COR-L47 (cell line): ENCODE data around the gene SLC16A6.
A peak's percentile ranks its signal among the peaks of the same experiment; 100 is the strongest.
"Not testable (repeated sequence)": the region's sequence is repeated elsewhere in the genome, so short reads cannot be mapped to it uniquely, and the experiment has no call there.

ENCODE experiments used
- DNase-seq: peaks from one replicate; lab custom pipeline; 2025; lab: John Stamatoyannopoulos, UW

SLC16A6 gene

DNA sequence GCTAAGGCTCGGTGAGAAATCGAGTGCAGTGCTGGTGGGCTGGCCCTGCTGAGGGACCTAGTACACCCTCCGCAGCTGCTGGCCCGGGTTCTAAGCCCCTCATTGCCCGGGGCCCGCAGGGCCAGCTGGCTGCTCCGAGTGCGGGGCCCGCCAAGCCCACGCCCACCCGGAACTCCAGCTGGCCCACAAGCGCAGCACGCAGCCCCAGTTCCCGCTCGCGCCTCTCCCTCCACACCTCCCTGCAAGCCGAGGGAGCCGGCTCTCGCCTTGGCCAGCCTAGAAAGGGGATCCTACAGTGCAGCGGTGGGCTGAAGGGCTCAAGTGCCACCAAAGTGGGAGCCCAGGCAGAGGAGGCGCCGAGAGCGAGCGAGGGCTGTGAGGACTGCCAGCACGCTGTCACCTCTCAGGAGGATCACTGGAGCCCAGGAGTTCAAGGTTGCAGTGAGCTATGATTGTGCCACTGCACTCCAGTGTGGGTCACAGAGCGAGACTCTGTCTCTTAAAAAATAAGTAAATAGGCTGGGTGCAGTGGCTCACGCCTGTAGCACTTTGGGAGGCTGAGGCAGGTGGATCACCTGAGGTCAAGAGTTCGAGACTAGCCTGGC, 18.2 kb upstream of the SLC16A6 start:
- not testable (repeated sequence) for DNase-seq

DNA sequence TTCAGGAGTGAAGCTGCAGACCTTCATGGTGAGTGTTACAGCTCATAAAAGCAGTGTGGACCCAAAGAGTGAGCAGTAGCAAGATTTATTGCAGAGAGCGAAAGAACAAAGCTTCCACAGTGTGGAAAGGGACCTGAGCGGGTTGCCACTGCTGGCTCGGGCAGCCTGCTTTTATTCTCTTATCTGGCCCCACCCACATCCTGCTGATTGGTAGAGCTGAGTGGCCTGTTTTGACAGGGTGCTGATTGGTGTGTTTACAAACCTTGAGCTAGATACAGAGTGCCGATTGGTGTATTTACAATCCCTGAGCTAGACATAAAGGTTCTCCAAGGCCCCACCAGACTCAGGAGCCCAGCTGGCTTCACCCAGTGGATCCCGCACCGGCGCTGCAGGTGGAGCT, 17.6 kb upstream of the SLC16A6 start:
- not testable (repeated sequence) for DNase-seq

DNA sequence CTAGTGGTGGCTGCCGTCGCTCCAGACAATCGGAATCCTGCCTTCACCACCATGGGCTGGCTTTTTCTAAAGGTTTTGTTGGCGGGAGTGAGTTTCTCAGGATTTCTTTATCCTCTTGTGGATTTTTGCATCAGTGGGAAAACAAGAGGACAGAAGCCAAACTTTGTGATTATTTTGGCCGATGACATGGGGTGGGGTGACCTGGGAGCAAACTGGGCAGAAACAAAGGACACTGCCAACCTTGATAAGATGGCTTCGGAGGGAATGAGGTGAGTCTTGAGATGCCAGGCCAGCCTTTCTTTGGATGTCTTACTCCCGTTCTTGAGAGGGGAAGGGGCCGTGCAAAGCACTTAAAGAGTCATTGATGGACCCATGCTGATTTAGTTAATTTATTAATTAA, 16.5 kb upstream of the SLC16A6 start:
- DNase-seq = no peak

DNA sequence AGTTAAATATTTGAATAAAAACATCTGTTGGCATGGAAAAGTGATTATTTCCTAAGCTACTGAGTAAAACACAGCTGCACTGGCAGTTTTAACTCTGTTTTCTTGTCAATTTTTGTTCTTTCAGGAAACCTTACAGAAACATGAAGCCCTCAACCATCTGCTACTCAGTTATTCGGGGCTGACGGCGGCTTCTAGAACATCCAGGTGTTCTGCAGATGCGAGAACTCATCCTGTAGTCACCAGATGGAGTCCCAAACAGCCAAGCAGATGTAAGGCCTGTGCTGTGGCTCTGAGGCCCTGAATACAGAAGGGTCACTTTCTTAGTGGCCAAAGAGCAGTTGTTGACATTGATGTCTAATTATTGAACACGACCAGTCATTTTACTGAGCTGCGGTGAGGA, 15.9 kb upstream of the SLC16A6 start:
- no peak for DNase-seq

DNA sequence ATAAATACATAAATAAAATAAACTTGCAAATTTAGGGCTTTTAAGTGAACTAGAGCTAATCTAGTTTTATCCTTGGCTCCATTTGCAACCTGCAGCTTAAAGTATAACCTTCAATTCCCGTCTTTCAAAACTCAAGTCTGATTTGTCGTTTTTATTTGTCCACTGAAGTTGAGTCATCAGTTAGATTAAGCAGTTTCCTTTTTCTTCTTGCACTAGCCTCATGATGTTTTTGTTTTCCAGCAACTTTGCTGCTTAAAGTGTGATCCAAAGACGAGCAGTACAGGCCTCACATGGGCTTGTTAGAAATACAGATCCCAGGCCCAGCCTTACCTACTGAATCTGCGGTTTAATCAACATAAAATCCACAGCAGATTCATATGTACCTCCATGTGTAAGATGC, 14.2 kb upstream of the SLC16A6 start:
- no peak for DNase-seq

DNA sequence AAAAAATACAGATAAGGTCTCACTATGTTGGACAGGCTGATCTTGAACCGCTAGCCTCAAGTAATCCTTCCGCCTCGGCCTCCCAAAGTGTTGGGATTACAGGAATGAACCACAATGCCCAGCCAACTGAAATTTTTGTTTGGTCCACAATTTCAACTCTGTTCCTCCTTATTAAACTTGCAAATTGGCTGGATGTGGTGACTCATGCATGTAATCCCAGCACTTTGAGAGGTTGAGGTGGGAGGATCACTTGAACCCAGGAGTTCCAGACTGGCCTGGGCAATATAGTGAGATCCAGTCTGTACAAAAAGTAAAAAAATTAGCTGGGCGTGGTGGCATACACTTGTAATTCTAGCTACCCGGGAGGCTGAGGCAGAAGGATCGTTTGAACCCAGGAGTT, 13.8 kb upstream of the SLC16A6 start:
- no peak for DNase-seq

DNA sequence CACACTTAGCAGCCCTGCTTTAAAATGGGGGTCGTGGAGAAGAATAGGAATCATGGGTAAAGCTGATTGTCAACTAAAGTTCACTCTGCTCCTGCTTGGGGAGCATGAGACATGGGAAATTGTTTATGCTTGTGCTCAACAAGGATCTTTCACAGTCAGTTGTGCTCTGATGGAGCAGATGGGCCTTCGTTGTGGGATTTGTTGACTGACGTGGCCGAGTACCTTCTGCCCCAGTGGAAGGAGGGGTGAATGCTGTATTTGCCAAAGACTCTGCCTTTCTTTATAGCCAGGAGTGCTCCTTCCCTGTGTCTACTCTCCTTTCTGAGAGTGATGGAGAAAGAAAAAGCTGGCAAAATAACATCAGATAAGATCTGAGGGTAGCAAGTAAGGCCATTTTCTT, 11.7 kb upstream of the SLC16A6 start:
- no peak for DNase-seq

DNA sequence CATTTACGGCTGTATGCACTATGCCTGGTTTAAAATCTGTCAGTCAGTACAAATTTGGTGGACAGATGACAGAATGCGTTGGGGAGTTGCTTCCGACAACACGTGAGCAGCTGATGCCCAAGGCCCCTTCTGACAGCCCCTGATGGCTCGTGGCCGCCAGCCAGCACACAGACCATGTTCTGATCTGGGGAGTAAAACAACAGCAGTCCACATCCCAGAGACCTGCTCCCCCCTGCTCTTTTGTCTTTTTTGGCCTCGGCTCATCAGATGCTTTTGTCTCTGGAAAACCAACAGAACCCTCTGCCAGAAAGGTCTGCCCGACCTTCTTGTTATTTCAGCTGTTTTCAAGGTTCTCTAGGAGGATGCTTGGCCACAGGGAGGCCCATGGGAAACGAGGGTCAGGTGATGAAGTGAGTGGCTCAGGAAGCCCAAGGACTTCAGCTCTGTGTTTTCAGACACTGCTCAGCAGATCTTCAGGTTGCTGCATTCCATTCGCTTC, 11.2 kb upstream of the SLC16A6 start:
- peak; percentile 81 for DNase-seq

DNA sequence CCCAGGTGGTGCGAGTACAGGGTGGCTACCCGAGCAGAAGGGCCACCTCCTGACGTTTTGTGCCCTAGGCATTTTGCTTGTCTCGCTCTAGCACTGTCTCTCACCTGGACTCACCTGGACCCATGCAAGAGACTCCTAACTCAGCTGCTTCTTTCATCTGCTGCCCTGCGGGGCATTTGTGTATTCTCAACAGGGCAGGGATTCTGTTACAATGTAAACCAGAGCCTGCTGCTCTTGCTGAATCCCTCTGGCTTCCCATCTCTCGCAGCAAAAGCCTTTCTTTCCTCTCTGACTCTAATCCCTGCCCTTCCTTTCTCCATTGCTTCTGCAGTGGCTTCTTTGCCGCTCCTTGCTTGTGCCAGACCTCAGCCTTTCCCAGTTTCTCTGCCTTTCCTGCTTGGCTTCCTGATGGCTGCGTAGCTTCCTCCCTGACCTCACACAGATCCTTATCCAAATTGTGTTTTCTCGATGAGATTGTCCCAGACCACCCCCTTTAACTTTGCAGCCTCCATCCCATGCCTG, 10.6 kb upstream of the SLC16A6 start:
- peak; percentile 88 for DNase-seq

DNA sequence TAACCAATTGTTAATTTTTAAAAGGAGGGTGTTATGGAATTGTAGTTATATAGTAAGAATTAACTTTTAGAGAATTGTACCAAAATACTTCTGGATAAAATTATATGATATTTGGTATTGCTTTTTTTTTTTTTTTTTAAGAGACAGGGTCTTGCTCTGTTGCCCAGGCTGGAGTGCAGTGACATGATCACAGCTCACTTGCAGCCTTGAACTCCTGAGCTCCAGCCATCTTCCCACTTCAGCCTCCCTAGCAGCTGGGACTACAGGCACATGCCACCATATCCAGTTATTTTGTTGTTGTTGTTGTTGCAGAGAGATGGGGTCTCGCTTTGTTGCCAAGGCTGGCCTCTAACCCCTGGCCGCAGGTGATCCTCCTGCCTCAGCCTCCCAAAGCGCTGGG, 8.9 kb upstream of the SLC16A6 start:
- DNase-seq = no peak

DNA sequence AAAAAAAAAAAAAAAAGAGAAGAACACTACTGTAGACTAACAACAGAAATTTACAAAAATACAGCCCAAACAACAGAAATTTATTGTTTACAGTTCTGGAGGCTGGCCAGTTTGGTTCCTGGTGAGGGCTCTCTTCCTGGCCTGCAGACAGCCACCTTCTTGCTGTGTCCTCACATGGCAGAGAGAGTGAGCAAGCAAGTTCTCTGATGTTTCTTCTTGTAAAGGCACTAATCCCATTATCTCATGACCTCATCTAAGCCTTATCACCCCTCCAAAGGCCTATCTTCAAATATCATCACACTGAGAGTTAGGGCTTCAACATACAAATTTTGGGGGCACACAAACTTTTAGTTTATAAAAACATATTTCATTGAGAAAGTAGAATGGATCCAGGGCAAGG, 7.7 kb upstream of the SLC16A6 start:
- no peak for DNase-seq

DNA sequence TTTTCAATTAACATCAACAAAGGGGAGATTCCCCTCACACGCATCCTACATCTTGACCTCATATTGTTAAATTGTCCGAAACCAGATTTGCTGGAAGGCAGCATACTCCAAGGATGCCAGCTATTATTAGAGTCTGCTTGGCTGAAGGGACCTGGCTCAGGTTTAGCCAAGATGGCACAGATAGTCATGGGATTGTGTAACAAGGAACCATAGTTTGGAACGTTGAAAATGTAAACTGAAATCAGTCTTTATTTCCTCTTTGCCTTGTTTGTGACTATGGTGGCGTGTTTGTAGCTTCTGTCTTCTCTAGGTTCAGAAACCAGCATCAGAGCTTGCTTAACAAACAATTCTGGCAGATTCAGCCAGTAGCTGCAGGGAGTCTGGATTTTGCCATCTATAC, 6.3 kb upstream of the SLC16A6 start:
- DNase-seq = no peak

DNA sequence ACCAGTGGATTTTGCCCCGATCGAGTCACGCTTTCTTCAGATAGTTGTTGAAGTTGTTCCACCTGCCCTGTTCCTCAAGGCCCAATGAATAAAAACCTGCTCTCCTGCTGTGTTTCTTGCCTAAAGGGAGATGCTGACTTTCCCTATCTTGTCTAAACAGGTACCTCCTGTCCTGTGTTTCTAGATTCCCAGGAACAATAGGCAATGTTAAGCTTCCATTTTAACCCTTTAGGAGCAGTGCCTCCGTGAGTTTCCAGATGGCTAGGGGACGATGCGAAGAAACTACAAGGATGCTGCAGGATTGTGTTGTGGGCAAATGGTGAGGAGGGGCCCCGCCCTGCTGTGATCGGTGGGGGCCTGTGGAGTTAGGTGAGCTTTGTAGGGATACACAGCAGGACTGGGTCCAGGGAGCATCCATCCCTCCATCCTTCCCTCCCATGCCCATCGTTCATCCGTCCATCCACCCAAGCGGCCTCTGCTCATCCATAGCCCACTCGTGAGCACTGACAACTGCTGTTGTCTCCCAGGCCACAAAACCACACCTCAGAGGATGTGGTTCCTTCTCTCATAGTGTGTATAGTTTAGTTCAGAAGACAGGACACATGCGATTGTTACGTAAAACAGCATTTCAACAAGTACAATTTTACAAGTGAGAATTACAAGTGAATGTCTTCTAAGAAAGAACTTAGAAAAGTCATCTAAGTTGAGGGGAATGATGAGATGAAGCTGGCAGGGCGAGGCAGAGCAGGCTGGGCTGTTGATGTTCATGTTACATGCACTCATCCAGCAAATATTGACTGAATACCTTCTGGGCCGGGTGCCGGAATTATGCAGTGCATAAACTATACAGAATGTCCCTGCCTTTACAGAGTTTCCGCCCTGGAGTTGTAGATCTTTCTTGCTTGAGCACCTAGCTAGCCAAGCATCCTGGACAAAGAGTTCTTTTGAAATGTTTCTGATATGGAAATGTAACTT, 5.6 kb upstream of the SLC16A6 start:
- DNase-seq = no peak

DNA sequence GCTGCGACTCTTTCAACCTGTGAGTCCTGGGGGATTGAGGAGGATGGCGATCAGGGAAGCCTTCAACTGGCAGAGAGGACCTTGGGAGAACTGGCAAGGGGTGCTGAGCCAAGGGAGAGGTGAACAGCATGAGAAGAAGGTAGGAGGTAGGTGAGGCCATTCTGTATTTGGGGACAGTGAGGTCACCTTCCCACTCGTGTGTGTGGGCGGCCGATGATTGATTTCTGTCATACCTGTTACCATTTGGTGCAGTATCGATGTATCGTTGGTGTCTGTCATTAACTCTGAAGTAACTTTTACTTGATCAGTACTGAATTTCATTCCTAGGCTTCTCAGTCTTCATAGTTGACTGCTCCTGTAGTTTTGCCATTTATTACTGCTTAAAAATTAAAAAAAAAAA, 4.2 kb upstream of the SLC16A6 start:
- DNase-seq = no peak

DNA sequence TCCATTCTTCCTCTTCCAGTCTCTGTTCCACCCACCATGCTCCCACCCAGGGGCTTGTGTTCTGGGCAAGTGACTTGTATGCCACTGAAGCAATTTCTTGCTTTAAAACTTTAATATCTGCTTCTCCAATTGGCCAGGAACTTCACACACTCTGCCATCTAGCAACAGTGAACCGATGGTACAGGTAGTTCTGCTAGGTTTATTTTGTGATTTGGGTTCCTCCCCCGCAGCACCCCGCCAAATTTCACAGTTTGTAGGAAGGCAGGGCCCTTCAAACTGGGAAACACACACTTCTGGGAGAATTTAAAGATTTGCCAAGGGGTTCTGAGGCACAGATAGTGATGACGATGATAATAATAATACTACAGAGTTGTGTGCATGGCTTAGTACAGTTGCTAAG, 3.7 kb upstream of the SLC16A6 start:
- no peak for DNase-seq

DNA sequence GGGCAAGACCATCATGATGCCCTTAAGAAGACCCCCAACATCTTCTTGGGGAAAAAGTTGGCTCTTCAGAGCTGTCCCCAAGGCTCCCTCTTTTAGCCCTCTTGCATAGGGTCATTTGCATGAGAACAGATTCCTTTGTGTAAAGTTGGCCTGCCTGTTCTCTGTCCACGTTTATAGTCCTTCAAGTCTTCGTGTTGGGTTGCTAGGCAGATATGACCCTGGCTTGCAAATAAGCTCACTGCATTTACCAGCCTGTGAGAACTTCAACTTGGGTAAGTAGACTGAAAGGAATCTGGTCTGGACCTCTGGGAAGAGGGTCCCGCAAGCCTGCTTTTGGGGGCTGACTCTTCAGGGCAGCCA, 3.2 kb upstream of the SLC16A6 start:
- DNase-seq = no peak

DNA sequence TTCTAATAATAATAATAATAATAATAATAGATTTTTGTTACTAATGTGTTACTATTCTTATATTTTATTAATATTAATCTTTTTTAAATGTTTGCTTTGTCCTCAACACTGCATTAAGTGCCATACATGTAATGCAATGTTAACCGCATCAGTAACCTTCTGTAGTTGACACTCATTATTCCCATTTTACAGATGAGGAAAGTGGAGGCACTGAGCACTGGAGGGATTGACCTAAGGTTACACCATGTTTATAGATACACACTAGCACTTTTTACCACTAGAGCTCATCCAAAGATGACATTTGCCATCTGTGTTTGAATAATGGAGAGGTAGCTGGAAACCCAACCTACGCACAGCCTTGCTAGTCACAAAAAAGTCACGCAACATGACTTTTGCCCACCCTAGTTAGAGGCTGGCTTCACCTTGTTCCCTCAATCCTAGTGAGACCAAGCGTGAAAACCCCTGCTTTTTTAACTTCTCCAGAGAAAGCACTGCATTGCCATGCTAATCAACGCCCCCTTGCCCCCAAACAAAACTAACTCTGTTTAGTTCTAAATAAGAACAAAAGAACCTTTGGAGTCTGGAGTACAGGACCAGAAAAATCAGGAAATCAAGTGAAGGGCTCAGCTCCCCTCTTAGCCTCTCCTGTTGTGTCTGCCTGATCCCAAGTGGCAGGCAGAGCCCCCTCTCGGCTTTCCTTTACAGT, 2.7 kb upstream of the SLC16A6 start:
- no peak for DNase-seq

DNA sequence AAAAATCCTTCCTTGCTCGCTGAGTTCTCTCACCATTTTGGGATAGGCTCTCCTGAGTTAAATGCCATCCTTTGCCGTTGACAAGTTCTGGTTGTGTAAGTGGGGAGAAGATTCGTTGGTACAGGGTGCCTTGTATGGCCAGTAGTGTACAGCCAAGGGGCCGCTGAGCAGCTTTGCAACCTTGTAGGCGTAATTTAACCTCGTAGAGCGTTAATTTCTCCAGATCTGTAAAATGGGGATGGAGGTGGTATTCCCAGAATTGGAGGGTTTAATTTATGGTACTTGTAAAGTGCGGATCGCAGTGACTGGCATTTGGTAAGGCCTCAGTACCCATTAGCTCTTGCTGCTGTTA, 1.7 kb upstream of the SLC16A6 start:
- DNase-seq = no peak

DNA sequence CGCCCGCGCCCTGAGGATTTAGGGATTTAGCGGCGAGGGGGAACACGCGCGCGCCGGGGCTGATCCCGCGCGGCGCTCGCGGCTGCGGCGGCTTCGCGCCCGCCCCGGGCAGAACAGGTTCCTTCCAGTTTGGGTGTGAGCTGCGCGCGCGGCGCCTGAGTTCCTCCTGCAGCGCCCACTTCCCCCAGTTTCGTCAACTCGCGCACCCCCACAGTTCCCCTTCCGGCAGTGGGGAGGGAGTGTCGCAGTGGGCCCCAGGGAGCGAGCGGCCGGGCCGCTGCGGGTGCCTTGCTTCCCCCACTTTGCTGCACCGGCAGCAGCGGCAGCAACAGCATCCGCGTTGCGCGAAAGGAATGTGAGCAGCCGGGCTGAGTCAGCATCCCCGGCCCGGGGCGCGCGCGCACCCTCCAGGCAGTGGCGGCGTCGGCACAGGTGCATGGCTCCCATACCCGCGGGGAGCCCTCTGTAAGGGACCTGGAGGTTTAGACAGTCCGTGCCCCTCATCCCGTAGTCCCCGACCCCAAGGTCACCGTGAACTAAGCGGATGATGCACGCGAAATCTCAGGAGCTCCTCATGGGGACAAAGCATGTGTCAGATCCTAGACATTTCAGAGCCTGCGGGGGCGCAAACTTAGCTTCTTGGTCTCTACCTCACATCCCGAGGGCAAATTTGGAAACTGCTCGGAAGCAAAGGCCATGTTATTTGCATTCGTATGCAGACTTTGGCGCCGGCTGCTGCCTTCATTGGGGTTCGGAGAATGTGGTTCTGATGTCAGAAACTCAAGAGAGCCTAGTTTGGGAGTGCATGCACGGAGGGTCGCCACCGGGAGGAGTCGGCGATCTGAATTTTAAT, 1.1 kb upstream of the SLC16A6 start:
- peak; percentile 81 for DNase-seq

DNA sequence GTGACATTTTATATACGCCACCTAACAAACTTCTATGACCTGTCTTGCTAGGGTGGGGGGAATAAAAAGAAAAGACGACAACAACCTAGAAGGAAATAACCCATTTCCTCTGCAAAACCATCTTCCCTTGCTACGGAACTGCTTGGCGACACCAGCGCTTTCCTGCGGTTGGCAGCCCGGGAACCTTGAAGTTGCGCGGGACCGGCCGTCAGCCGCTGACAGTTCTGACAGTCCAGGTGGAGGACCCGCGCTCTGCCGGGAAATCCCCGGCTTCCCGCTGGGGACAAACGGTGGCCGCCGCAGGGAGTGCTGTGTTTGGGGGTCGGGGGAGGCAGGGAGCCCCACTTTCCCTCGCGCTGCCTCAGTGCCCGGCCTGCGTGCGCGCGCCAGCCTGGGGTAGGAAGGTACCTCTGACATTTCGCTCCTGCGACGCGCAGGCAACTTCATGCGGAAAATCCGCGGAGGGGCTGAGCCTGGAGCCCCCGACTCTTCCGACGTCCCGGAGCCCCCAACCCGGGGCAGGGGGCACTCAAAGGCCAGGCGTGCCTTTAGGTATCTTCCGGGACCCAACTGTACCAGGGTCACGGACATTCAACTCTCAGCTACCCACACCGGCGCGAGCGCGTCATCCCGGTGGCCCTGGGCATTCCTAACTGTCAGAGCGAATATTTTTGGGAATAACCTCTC, 516 bp downstream of the SLC16A6 start:
- DNase-seq = peak; percentile 20

DNA sequence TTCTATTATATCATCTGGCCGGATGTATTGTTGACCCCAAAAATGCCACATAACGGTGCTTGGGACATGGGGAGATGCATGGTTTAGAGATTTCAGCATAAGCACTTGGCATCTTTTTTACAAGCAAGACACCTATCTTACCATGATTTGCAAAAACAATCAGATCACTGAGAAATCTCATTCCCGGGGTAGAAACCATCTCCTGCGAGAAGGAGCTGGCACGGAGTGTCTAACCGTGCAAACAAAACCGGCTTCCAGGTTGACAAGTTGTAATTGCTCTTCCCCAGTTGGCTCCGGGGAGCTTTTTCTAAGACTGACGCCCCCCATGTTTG, 1.0 kb downstream of the SLC16A6 start:
- no peak for DNase-seq
